Natural killer cell (primary cell): ENCODE results near the gene ATAD3B. TPM values are rescaled to one million over a fixed set of nuclear protein-coding genes. Genes with fewer than 3 reads are reported as not detected.

Experiments used
- ATAC-seq, 3 donors: fragments of 150-1000 bp in 2 of 3; fragments of 200-7000 bp in 1 of 3; cut with Tn5 transposase; 1 replicate in 1 of 3; 2 replicates in 2 of 3; pipeline ENCODE4 v1.10.0; 2021; ENCODE audit warnings: mild to moderate bottlenecking in 2 of 3, moderate library complexity in 2 of 3
- DNase-seq, 2 donors: peaks; one replicate each; pipeline versions ENCODE4 v3.0.0 to v3.0.0-alpha.2; 2013 to 2021; ENCODE audit warnings: mixed read lengths in 1 of 2
- H3K27ac ChIP-seq: one replicate; pipeline ENCODE4 v1.5.1; 2013; ENCODE audit warnings: mild to moderate bottlenecking, low read length
- H3K27me3 ChIP-seq: one replicate; pipeline ENCODE4 v1.6.1; 2013; ENCODE audit warnings: low read length; ENCODE audit not compliant: control insufficient read depth, insufficient read depth
- H3K36me3 ChIP-seq: one replicate; pipeline ENCODE4 v1.6.1; 2013; ENCODE audit warnings: low read length; ENCODE audit not compliant: control insufficient read depth, insufficient read depth
- H3K4me1 ChIP-seq: one replicate; pipeline ENCODE4 v1.6.1; 2013; ENCODE audit warnings: low read length; ENCODE audit not compliant: control insufficient read depth, insufficient read depth
- H3K4me3 ChIP-seq: one replicate; pipeline ENCODE4 v1.5.1; 2013; ENCODE audit warnings: low read length
- H3K9me3 ChIP-seq: one replicate; pipeline ENCODE4 v1.6.1; 2013; ENCODE audit warnings: low read length; ENCODE audit not compliant: control insufficient read depth, insufficient read depth
- H3K27ac Mint-ChIP-seq, 2 donors: one replicate each; pipeline ENCODE4 v1.8.0; 2022; ENCODE audit warnings: mild to moderate bottlenecking in 2 of 2, mixed read lengths in 2 of 2, moderate library complexity in 1 of 2
- H3K27me3 Mint-ChIP-seq, 2 donors: one replicate each; pipeline ENCODE4 v1.8.0; 2022; ENCODE audit warnings: low read depth in 2 of 2, mixed read lengths in 2 of 2
- H3K36me3 Mint-ChIP-seq: one replicate; pipeline ENCODE4 v1.8.0; 2022; ENCODE audit warnings: mixed read lengths
- H3K4me1 Mint-ChIP-seq, 2 donors: one replicate each; pipeline ENCODE4 v1.8.0; 2022; ENCODE audit warnings: mixed read lengths in 2 of 2
- H3K4me3 Mint-ChIP-seq: one replicate; pipeline ENCODE4 v1.8.0; 2022; ENCODE audit warnings: mild to moderate bottlenecking, moderate library complexity, mixed read lengths
- H3K9me3 Mint-ChIP-seq, 2 donors: one replicate each; pipeline ENCODE4 v1.8.0; 2022; ENCODE audit warnings: mixed read lengths in 2 of 2
- WGBS: methylation state at CpG from one replicate; pipeline ENCODE4 v1.1.7; 2013; ENCODE audit warnings: missing lambda C conversion rate; ENCODE audit not compliant: insufficient coverage; 5-methylcytosine and 5-hydroxymethylcytosine counted together
- intact Hi-C: fragments of 100-400 bp; cut with micrococcal nuclease; formaldehyde crosslinking; loops from one replicate; pipeline ENCODE4 v1.14.2; 2022
- total RNA-seq, 4 donors: library from RNA; stranded (reverse); fragments of 120-200 nt in 1 of 4; gene quantifications; one replicate each; pipeline versions ENCODE4 v1.2.3 to v1.2.4, GENCODE V29; 2013 to 2022
- TF ChIP-seq, protein P1 (sequence below): fragments of 200-600 bp; IDR thresholded peaks from one replicate; pipeline ENCODE4 v1.8.0; 2022; ENCODE audit warnings: antibody characterized with exemption

ATAD3B gene
- total RNA-seq, 3 donors from 2014 or later (not counting 1 experiment from before 2014, with no cell fraction given), result 31.9 to 52.4 (median 42.9) TPM

DNA sequence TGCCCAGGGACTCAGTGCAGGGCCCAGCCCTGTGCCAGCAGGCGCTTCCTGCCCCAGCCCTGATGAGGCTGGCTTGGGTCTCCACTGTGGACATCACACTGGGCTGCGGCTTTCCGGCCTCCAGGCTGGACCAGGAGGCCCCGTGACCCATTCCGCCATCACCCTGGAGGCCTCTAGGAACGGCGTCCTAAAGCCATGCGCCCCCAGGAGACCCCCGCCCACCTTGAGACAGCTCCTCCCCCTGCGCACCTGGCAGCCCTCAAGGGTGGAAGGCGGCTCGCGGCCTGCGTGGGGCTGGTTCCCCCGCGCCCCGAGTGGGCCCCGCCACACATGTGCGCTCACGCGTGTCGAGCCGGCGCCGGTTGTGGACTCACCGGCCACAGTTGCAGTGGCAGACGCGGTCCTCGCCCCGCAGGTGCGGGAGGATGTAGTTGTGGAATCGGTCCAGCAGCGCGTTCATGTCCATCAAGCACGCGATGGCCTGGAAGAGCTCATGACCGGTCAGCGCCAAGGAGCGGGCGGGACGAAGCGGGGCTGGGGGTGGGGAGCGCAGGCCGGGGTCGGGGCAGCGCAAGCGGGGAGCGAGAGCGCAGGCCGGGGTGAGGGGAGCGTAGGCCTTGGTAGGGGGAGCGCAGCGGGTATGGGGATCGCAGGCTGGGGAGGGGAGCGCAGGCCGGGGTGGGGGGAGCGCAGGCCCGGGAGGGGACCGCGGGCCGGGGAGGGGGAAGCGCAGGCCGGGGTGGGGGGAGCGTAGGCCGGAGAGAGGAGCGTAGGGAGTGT is 67.9 kb downstream of the ATAD3B start:
- intact Hi-C loops, result no loop called here
- Histone ChIP-seq H3K4me3 (no peak overlapping the region), H3K27me3 (no peaks in the 10 kb centered on the region), H3K9me3 (no peaks in the 10 kb centered on the region), H3K36me3 (peaks cover 5% of the 10 kb centered on the region), H3K27ac (no peak overlapping the region), H3K4me1 (peaks cover 12% of the 10 kb centered on the region)
- H3K4me3 Mint-ChIP-seq, result peak overlapping the region; percentile 67
- H3K9me3 Mint-ChIP-seq, result no peaks in the 10 kb centered on the region
- no peaks in the 10 kb centered on the region for H3K27me3 Mint-ChIP-seq
- 27% methylated on average over 64 of the region's 66 CpGs for WGBS
- no peak for ATAC-seq
- no peaks in the 10 kb centered on the region for H3K4me1 Mint-ChIP-seq
- no peak overlapping the region for H3K27ac Mint-ChIP-seq
- TF ChIP-seq, protein P1, sequence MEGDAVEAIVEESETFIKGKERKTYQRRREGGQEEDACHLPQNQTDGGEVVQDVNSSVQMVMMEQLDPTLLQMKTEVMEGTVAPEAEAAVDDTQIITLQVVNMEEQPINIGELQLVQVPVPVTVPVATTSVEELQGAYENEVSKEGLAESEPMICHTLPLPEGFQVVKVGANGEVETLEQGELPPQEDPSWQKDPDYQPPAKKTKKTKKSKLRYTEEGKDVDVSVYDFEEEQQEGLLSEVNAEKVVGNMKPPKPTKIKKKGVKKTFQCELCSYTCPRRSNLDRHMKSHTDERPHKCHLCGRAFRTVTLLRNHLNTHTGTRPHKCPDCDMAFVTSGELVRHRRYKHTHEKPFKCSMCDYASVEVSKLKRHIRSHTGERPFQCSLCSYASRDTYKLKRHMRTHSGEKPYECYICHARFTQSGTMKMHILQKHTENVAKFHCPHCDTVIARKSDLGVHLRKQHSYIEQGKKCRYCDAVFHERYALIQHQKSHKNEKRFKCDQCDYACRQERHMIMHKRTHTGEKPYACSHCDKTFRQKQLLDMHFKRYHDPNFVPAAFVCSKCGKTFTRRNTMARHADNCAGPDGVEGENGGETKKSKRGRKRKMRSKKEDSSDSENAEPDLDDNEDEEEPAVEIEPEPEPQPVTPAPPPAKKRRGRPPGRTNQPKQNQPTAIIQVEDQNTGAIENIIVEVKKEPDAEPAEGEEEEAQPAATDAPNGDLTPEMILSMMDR, result no peak
- DNase-seq, result peak in 1 of 2 donors; percentile 17
- no peaks in the 10 kb centered on the region for H3K36me3 Mint-ChIP-seq

- WGBS, result 2% methylated on average over 92 of the region's 100 CpGs
Measured at GRCh38 chr1:1540090-1540817, 68.7 kb downstream of the ATAD3B start, which contains the start of gene TMEM240. Gene TMEM240, minus strand, starts transcription at chr1:1540624. Its CDS starts 278 bp downstream, at chr1:1540346.

DNA sequence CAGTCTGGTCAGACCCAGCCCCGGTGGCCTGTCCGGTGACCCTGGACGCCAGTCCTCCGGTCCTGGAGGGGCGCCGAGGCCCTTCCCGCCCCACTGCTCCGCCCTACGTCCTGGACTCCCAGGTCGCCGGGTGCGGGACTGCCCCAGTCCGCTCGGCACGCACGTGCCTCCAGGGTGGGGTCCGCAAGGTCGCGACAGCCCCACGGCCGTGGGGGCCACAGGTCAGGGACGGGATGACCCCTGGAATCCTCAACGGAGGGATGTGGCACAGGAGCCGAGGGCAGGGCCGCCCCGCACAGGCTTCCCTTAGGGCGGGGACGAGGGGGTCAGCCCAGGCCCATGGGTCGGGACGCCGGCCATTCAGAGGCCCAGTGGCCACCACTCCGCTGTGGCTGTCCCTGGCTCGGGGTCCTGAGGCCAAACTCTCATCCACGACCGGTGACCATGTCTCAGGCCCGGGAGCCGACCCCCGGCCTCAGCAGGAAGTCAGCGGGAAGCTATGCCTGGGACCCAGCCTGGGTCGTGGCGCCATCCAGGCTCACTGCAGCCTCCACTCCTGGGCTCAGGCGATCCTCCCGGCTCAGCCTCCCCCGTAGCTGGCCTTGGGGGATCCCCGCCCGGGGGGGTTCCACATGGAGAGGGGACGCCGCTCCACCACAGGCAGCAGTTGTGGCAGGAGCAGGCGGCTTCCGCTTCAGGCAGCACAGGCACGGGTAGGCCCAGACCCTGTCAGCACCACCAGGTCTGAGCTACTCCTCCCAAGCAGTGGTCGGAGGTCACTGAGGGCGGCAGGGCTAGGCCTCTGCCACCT is 69.5 kb downstream of the ATAD3B start:
- DNase-seq (peak in 1 of 2 donors; percentile 14), ATAC-seq (no peak)
- H3K27me3 Mint-ChIP-seq, result no peaks in the 10 kb centered on the region
- intact Hi-C loops, result no loop called here
- peaks cover 12% of the 10 kb centered on the region for H3K4me1 ChIP-seq
- H3K4me1 Mint-ChIP-seq, result no peaks in the 10 kb centered on the region
- TF ChIP-seq, protein P1, result no peak
- WGBS, result 81% methylated on average over 53 of the region's 53 CpGs
- no peak overlapping the region for H3K4me3 Mint-ChIP-seq
- H3K9me3 ChIP-seq, result no peaks in the 10 kb centered on the region
- no peak overlapping the region for H3K27ac ChIP-seq
- no peaks in the 10 kb centered on the region for H3K27me3 ChIP-seq
- H3K36me3 ChIP-seq, result peaks cover 5% of the 10 kb centered on the region
- H3K27ac Mint-ChIP-seq, result no peak overlapping the region
- no peaks in the 10 kb centered on the region for H3K36me3 Mint-ChIP-seq
- no peak overlapping the region for H3K4me3 ChIP-seq
- H3K9me3 Mint-ChIP-seq, result no peaks in the 10 kb centered on the region

More at GRCh38 chr1:1540090-1540817, 68.7 kb downstream of the ATAD3B start, which contains the start of gene TMEM240:
- Mint-ChIP-seq H3K36me3 (no peaks in the 10 kb centered on the region), H3K27me3 (no peaks in the 10 kb centered on the region), H3K4me1 (no peaks in the 10 kb centered on the region), H3K9me3 (no peaks in the 10 kb centered on the region), H3K27ac (no peak within 1 kb of the TSS), H3K4me3 (peak within 1 kb of the TSS; percentile 67)
- DNase-seq (peak in 1 of 2 donors; percentile 73), ATAC-seq (peak in 2 of 3 donors; percentile 71 to 84)
- H3K27ac ChIP-seq, result no peak within 1 kb of the TSS
- no peaks in the 10 kb centered on the region for H3K27me3 ChIP-seq
- H3K4me3 ChIP-seq, result no peak within 1 kb of the TSS
- peaks cover 5% of the 10 kb centered on the region for H3K36me3 ChIP-seq
- H3K9me3 ChIP-seq, result no peaks in the 10 kb centered on the region
- intact Hi-C loops, result no loop called here
- H3K4me1 ChIP-seq, result peaks cover 12% of the 10 kb centered on the region
- TF ChIP-seq, protein P1, result no peak
